RPMI8226 (cell line): ENCODE data around the gene CCDC70.
A peak's percentile ranks its signal among the peaks of the same experiment; 100 is the strongest.
"Not testable (repeated sequence)": the region's sequence is repeated elsewhere in the genome, so short reads cannot be mapped to it uniquely, and the experiment has no call there.

ENCODE experiments used
- DNase-seq: peaks from one replicate; pipeline ENCODE4 v3.0.0-alpha.2; 2015

Gene CCDC70

DNA sequence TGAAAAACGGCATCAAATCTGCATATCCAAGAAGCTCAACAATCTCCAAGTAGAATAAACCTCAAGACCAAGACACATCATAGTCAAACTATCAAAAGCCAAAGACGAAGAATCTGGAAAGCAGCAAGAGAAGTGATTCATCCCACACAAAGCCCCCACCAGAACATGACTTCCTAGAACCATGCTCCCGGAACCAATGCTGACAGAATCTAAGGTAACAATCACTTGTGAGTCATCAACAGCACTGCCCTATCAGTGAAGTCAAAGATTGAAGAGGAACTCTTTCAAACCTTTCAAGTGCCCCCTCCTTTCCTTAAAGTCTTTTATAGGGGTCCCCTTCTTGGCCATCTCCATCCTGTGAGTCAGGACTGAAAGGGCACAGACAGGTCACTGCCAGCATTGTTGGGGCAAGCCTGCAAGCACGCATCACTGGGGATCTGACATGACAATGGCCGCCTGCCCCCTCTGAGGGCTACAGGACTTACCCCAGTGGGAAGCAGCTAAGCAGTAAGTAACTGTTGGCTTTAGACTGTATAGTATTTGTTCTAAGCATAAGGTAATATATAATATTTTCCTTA, at the start of gene CCDC70:
Gene CCDC70, plus strand, starts transcription at position 247 of the 578 bp plus-strand sequence. CDS start 3,443 bp downstream, outside the sequence.
- no peak for DNase-seq

DNA sequence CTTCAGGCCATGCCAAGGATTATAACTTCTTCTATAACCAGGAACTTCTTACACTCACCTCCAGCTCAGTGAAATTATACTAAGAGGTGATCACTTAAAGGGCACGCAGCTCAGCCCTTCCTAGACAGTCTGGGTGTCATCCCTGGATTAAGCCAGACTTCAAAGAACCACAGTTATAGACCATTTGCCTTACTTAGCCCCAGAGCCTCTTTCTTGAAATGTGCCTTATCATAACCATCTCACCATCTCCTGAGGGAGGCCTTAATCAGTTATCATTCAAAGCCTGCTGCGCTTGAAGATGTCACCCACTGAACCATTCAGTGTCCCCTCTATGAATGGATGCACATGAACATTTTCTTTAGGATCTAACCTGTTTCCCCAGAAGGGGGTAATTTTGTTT, 47.7 kb upstream of the CCDC70 start:
- no peak for DNase-seq

DNA sequence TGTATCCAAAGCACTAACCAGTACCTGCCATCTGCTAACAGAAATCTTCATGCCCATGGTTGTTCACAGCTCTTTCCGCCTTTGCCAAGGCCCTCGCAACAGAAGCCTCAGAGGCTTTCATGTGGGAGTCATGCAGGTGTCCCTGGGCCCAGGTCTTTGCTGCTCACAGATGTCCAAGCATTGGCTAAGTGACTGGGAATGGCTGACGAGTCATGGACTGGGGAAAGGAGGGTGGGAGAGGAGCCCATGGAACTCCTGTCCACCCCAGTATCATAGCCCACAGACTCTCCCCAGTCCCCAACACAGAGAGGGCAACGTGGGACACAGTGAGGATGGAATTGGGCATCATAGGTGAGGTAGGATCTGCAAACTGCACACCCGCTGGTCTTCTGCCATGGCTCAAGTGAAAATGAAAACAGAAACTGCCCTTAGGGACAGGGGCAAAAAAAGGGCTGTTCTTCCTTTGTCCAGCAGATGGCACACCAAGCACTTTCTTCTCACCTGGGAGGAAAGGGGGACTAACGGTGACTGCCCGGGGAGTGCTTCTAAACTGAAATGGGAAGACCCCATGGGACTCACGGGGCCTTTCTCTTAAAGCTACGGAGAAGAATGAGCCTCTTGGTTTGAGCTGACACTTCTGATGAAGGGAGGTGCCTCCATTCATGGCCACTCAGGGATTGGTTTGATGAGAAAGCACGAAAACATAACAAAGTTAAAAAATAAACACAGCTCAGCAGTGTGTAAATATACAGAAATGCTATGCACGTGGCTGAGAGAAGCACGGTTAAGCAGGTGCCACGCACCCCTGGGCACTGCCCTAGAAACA, 46.7 kb upstream of the CCDC70 start:
- DNase-seq = peak; percentile 75

DNA sequence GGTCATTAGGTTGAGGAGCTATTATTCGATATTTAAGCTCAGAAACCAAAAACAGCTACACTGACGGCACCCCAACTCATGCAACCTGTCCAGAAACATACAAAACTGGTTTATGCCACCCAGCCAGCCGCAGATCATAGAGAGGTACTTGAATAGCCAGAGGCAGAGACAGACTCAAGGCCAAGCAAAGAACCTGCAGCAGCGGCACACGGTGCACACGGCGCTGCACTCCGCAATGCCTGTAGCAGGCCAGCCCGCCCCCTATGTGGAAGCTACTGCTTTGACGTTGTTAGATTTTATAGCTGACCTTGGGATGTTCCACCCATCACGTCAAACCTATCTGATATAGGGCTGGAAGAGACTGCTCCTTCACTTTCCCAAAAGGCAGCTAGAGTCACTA, 45.9 kb upstream of the CCDC70 start:
- DNase-seq = no peak

DNA sequence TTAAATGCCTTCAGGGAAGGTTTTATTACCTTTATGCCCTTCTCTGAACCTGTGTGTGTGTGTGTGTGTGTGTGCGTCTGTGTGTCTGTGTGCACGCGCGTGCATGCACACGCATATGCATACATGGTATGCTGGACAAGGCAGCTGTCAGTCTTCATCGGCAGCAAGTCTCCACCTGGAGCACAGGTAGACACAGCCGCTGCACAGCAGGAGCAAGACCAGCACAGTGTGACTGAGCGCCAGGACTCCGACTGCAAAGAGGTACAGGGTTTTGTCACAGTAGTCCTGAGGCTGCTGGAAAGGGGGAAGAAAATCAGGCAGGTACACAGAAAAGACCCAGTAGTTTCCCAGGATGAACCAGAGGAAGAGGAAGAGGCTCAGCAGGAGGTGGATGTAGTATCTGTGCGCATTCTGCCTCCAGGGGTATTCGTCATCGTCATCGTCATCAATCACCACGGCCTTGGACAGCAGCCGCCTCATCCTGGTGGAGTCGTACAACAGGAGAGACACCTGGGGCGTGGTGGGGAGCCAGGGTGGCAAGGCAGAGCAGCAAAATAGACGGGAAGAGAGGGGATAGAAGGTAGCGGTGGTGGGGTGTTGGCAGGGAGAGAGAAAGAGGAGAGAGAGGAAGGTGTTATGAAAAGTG, 45.0 kb upstream of the CCDC70 start:
- DNase-seq = no peak

DNA sequence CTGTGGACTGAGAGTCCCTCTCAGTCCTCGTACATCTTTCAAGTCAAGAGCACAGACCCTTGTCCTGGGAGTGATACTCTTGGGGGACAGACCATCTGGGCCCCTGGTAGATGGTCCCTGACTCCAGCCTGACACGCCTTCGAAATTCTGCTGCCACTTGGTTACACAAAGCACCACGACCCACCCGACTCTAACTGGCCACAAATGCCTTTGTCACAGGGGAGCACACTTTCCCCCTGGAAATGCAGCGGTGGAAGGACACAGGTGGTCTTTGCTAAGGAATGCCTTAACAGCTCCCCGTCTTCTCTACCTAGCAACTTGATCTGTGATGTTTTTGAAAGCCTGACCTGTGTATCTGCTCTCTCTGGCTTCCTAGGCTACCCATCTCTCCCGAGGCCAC, 44.1 kb upstream of the CCDC70 start:
- no peak for DNase-seq

DNA sequence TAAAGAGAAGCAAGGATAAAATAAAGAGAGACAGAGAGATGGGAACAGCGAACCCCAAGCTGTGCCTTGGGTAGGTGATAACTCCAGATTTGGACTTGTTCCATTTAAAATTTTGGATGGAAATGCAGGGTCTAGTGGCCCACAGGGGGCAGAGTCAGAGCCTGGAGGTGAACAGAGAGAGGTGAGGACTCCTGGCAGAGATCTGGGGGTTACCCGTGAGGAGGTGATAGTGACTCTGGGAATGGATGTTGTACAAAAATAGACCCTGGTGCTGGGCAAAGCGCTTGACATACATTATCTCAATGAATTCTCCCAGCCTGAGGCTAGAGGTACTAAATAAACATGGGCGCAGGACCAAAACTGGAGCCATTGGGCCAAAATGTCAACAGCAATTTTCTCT, 43.5 kb upstream of the CCDC70 start:
- no peak for DNase-seq

DNA sequence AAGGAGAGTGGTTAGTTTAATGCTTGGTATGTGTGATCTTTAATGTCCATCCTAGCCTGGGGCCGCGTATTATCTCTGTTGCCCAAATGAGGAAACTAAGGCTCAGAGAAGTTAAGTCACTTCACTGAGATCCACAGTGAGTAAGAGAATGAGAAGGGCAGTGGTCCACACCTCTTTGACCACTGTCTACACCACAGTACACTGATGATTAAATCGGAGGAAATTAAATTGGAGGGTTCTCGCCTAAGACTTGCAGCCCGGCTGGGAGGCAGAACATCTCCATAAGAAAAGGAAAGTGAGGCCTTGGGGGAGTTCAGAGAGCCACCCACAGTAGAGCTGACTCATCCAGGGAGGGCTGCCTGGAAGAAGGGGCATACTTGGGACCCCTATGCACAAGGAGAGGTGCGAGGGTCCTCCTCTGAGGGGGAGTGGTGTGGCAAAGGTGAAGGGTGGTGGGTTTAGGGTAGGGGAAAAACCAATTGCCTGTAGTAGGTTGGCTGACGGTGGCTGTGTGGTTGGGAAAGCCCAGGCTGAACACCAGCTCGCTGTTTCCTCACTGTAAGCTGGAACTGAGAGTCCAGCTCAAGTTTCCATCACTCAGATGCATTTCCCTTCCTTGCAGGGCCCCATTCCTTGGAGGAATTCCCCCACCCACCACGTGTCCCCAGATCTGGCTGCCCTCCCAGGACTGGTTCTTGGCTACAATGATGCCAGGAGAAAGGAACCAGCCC, 42.8 kb upstream of the CCDC70 start:
- DNase-seq = no peak

DNA sequence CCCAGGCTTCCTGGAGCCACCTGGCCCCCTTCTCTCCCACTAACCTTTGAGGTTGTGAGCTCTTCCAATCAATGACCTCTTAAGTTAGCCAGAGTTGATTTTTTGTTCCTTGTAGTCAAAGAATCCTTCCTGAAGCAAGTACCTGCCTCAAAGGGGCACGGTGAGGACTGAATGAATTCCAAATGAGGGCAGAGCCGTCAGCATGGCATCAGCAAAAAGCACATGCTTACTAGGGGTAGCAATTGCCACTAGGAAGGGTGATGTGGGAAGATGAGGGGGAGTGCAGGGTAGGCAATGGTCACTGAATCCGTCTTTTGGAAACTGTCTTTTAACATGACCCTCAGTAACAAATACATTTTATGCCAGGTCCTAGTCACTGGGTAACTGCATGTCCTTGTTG, 42.2 kb upstream of the CCDC70 start:
- no peak for DNase-seq

DNA sequence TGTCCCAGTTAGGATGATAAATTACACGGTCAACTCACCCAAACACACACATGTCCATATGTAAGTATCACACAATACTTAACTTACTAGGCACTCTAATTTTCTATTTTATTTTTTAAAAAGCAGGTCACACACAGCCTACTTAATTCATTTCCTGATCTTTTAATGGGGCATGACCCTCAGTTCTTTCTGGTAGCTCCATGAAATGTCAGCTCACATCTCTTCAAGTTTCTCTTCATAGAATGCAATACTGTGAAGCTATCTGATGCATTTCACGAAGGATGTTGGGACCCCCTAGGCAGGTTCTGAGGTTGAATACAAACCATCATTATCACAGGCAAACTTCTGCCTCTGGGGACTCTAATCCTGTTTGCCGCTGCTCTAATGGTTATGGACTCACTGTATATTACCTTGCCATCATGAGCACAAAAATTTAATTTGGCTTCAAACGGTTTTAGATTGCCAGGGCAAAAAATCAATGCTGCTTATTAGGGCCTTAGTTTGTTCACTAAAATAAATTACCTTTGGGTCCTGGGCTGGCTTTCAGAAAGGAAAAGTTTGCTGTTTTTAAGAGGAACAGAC, 41.7 kb upstream of the CCDC70 start:
- DNase-seq = no peak

DNA sequence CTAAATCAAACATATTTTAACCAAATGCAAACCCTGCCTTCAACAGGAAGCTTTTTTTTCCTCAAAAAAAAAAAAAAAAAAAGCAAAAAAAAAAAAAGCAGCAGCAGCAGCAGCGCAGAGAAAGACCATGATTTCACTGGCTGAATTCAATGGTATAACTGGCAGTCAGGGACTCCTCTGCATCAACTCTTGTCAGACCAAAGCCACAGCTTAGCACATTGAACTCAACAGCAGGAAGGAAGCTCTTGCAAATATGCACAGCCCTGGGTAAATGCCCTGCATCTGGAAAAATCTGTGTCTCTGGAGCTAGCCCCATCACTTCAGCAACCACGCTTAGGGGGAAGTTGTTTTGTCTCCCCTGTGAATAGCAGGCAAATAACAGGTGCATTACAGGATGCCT, 40.2 kb upstream of the CCDC70 start:
- DNase-seq = no peak

DNA sequence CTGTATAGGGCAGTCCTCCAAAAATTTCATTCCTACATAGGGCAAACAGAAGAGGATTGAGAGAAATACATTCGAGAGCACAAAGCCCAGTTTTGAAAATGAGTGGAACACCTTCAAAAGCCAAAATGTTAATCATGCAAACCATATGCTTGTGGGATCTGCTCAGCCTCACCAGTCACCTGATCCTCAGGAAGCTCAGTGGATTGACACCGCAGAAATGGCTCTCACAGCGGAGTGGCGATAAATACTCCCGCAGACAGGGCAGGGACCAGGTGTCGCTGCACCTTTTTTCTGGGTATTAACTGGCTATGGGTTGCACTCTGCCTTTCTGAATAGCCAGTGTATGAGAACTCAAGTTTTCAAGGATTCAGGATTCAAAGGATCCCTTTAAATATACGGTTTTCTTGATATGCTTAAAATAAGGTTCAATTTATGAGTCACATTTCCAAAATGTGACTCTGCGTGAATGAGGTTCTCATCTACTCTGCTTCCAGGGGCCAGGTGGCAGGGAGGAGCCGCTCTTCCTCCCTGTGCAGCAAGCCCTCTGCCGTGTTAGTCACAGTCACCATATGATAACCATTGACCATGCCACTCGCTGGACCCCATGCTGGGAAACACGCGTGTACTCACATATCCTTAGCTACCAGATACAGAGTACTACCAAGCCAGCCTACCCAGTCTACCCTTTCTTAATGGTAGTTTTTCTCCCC, 39.5 kb upstream of the CCDC70 start:
- DNase-seq = no peak

DNA sequence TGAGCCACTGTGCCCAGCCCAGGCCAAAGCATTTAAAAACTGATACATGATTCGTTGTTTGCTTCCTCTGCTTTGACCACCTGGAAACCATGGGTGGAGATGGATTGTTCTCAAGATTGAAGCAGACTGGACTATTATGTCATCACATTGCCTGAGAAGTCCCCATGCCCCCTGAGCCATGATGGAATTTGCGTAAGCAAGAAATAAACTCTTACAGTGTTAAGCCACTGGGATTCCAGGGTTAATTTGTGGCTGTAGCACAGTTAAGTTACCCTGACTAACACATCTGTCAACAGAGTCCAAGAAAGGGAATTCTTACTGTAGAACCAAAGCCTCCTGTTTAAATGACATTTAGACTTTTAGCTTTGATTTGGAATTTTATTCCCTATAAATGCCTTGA, 38.4 kb upstream of the CCDC70 start:
- DNase-seq = no peak

DNA sequence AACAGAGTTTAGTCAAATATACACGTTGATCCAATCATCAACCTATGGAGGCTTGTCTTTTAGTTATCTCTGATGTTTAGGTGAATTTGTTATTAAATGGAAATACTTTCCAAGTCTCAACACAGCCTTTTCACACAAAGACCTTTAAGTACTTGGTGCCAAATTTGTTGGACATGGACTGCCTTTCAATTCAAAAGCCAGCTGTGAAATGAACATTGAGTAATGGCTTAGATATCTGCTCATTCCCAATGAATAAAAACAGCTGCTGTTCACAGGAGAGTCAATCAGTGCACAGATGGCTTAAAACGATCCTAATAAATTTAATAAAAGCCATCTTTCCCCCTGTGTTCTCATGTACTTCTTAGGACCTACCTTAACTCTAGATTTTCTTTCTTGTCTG, 37.9 kb upstream of the CCDC70 start:
- no peak for DNase-seq

DNA sequence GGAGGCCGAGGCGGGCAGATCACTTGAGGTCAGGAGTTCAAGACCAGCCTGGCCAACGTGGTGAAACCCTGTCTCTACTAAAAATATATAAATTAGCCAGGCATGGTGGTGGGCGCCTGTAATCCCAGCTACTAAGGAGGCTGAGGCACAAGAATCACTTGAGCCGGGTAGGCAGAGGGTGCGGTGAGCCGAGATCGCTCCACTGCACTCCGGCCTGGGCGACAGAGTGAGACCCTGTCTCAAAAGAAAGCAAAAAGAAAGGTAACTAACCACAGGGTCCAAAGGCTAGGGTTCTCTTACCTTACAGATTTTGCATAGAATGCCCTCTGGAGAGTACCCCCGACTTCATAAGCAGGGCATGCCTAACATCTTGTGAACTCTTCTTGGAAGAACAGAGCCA, 37.1 kb upstream of the CCDC70 start:
- DNase-seq = not testable (repeated sequence)

DNA sequence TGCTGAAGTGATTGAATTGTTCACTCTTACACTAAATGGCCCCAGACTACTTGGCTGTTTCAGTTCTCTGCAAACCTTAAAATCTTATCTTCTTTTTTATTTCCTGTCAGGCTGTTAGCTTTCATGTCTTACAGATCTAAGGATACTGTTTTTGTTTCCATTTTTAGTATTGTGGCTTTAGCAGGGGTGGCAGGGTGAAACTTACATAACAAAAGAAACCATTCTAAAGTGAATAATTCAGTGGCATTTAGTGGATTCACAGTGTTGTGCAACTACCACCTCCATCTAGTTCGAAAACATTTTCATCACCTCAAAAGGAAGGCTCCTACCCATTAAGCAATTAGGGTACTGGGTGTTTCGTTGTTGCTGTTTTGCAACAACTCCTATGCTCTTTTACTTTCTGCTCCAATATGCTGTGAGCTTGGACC, 36.6 kb upstream of the CCDC70 start:
- DNase-seq = no peak

DNA sequence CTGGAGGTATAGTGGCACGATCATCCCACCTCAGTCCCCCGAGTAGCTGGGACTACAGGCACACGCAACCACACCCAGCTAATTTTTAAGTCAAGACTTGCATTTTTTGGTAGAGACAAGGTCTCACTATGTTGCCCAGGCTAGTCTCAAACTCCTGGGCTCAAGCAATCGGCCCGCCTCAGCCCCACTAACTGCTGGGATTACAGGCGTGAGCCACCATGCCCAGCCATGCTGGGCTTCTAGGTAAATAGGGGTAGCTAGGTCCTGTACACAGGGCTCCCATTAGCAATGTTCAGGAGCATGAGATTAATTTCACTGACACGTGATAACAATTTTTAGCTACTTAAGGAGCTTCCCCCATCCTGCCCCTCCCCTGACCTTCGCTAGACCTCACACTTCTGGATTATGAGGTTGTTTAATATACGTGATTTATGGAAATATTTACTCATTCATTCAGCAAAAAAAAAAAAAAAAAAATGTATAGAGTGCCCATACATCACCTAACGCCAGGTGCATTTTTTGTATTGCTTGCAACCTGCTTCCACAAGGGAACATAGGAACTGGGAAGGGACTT, 36.0 kb upstream of the CCDC70 start:
- DNase-seq = no peak

DNA sequence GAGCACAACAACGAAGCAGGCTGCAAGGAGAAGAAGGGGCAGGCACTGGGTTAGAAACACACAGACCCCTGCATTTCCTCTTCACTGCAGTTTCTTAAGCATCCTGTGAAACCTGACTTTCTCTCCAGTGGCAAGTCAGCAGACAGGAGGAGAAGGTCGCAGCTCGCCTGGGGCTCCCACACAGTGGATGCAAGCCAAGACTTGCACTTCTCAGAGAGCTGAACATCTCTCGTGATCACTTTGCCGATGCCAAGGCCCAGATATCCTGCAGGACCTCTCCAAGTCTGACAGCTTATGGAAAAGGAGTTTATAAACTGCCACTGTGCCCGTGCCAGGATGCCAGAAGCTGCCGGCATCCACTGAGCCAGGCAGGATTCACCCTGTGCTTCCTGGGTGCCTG, 35.2 kb upstream of the CCDC70 start:
- no peak for DNase-seq

DNA sequence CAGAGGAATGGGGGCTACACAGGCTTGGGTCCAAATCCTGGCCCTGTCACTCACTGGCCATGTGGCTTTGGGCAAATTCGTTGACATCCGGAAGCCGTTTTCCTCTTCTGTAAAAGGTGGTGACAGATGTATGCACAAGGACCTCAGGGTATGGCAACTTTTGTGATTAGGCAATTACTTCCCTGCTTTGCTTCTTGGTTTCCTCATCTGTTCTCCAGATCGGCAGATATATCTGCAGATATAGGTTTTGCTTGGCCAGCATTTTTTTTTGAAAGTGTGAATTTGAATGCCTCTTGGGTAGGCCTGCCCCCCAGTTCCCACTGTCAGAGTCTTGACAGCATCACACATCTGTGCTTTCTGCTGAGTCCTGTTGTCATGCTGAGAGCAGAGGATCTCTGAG, 34.5 kb upstream of the CCDC70 start:
- DNase-seq = peak; percentile 30

DNA sequence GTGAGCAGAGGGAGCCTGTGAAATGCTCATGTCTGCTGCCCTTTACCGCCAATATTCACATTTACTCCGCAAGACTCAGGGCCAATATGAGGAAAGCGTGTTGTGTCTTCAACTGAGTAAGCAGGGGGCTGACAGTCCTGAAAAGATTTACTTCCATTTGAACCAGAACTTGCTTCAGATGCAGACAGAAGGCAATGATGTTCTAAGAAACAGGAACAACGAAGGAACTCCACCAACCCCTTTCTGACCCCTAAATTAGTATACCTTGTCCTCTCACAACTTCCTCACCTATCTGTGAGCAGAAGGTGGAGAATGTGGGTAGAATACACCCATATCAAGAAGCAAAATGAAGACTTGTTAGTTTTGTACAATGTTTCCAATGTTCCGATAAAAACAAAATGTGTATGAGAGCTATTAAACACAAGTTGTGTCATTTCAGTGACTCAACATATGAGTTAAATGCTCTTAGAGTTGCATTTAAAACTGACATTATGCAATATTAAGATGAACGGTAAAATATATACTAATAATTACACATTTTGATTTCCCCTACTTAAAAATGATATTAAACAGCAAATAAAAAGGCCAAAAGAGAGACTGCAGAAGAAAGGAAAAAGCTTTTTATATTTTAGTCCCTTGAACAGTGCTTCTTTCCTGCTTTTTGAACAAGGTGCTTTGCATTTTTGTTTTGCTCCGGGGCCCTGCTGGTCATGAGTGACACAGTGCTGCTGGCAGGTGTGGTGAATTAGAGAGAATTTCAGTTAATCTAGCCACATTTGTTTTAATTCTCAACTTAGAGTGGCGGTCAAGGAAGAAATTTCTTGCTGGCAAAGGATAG, 32.8 kb upstream of the CCDC70 start:
- DNase-seq = no peak

DNA sequence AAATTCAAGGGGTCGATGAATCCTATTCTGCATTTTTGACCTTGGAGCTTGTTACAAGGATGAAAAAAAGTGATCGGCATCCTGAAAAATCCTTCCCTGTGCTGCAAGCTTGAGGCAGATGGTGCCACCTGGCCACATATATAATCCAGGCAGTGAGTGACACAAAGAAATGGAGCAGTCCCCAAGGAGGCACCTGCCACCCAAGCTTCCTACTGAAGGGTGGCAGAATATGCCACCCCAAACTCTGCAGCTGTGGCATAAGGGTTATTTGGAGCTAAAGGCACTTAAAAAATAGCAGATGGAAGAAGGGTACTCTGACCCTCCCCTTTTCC, 32.2 kb upstream of the CCDC70 start:
- DNase-seq = no peak
